HG03196 (cell line): ENCODE data around the gene DEPDC5.
"Not testable (repeated sequence)": the region's sequence is repeated elsewhere in the genome, so short reads cannot be mapped to it uniquely, and the experiment has no call there.

Experiments used
- ATAC-seq: cut with Tn5 transposase; IDR thresholded peaks from one replicate; pipeline ENCODE4 v1.9.1; 2021; ENCODE audit not compliant: unreplicated experiment

DEPDC5 gene

GRCh38 chr22:31813898-31814297 lies 60.1 kb downstream of the DEPDC5 start:
- ATAC-seq = not testable (repeated sequence)

DNA sequence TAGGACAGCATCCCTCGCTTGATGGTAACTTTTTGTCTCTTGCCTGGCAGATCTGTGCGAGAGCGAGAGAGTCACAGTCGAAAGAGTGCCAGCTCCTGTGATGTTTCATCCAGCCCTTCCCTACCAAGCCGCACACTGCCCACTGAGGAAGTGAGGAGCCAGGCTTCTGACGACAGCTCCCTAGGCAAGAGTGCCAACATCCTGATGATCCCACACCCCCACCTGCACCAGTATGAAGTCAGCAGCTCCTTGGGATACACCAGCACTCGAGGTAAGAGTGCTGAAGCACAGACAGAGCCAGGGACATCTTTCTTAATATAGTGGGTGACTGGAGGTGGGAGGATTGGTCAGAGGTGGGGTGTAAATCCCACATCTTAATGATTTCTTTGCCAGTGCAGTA lies 61.1 kb downstream of the DEPDC5 start:
- ATAC-seq = no peak

DNA sequence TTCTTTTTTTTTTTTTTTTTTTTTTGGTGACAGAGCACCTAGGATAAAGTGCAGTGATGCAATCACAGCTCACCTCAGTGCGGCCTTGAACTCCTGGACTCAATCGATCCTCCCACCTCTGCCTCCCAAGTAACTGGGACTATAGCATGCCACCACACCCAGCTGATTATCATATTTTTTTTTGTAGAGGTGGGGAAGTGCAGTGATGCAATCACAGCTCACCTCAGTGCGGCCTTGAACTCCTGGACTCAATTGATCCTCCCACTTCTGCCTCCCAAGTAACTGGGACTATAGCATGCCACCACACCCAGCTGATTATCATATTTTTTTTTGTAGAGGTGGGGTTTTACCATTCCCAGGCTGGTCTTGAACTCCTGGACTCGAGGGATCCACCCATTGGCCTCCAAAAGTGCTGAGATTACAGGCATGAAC lies 61.6 kb downstream of the DEPDC5 start:
- not testable (repeated sequence) for ATAC-seq

- no peak for ATAC-seq
Observed at GRCh38 chr22:31816750-31817149, 62.9 kb downstream of the DEPDC5 start.

DNA sequence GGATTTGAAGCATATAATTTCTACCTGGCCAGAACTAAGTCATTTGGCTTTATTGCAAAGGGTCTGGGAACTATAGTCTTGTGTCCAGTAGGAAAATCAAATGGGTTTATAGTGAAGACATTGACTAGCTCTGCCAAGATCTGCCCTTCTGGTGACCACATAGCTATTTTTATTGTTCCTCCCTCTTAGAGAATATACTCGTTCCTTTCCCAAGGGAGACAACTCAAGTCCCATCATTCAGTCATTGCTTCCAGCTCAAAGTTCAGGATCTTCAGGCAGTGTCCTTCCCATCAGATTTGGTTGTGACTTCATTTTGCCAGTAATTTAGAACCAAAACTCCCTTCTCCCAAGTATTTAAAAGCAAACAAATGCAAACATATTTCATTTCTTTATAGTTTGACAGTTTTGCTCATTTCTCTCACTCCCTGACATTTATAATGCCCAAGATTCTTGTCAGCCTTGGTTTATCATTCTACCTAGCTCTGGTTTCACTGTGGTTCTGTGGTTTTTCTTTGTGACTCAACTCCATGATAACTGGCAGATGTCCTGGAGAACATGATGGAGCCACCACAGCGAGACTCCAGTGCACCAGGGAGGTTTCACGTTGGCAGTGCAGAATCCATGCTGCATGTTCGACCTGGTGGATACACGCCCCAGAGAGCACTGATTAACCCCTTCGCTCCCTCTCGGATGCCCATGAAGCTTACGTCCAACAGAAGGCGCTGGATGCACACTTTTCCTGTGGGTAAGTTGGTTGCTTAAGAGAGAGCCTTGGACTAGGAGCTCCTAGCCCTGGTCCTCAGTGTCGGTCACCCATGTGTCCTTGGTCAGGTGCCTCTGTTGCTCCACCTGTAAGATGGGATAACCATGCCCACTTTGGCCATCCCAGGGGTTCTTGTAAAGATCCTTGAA lies 64.9 kb downstream of the DEPDC5 start:
- ATAC-seq = no peak

DNA sequence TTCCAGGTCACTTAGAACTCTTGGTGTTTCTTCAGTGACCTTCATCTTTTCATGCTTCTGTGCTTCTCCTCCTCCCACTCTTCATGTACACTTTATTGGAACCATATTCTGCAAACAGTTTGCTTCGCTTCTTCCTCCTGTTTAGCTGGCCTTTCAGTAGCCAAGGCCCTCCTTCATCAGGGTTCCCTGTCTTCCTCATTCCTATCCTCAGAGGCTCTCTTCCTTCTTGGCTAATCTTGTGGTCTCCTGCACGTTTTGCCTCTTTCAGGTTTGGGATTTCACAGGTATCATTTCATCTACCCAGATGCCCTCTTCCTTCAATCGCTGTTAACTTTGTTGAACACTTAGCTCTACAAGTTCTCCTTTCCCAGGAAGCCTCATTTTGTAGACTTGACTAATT lies 66.8 kb downstream of the DEPDC5 start:
- no peak for ATAC-seq

DNA sequence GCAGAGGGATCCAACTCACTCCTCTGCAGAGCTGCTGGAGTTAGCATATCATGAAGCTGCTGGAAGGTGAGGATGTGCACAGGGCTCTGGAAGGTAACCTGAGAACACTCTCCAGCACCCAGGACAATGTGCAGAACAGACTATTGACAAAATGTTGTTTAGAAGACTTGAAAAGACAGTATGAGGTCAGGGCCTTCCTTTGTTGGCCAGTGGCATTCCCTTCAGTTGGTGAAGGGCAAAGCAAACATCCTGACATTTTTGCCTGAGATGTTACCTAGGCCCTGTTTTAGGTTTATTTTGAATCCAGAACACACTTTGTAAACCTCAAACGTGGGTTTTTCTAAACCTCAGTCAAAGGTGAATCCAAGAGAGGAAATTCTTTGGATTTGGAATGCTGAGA lies 67.8 kb downstream of the DEPDC5 start:
- no peak for ATAC-seq

DNA sequence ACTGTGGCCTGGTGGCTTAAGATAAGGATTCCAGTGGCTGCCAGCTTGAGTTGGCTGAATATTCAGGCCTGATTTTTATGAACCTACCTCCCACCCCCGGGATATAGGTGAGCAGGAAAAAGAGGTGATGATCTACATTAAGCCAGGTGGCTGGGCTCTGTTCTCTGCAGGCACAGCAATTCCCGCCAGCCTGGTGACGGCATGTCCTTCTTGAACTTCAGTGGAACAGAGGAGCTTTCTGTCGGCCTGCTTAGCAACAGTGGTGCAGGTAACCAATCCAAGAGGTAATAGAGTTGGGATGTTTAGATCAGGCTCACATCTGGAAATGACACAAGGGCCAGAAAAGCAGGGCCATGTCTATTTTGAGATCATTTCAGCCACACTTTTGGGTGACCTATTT lies 68.7 kb downstream of the DEPDC5 start:
- no peak for ATAC-seq

DNA sequence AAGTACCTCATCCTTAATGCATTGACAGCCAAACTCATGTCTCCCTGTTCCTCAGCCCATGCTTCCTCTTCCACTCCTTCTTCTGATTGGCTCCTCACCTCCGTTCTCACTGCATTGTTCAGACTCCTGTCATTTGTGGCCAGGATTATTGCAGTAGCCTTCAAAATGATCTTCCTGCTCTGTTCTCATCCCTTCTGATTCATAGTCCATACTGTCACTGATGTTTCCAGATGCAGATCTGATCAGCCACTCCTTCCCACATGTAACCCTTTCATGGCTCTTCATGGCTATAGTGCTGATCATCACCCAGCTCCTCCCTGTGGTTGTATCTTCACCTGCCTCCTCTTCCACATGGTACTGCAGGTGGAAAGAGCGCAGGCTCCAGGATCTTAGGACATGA lies 71.7 kb downstream of the DEPDC5 start:
- ATAC-seq = no peak

DNA sequence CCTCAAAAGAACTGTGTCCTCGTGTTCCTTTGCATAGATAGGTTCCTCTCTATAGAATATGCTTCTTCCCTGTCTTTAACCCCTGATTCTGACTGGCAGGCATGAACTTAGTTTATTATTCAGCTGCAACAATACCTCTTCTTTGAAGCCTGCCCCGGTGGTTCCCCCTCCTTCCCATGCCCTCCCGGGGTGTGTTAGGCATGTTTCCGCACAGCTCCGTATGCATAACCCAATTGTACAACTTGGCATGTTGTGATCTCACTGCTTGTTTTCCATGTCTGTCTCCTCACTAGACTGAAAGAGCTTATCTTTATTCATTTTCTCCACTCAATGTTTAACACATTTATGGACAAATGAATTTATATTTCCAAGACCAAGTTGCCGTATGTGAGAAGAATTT lies 72.6 kb downstream of the DEPDC5 start:
- ATAC-seq = no peak

GRCh38 chr22:31828739-31829138 lies 74.9 kb downstream of the DEPDC5 start:
- no peak for ATAC-seq

DNA sequence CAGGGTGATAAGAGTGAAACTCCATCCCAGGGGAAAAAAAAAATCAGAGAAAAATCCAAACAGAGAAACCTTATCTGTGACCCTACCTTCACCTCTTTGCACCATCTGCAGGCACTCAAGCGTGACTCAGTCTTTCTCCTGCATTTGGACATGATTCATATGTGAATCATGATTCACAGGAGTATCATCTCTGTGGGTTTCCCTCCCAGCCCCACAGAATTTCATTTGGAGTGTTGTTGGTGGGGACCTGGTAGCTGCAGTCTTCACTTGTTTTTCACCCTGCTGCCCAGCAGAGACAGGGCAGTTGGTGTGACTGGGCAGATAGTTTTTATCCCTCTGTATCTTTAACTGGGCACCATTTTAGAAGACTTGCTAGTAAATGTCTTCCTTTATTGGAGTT lies 75.7 kb downstream of the DEPDC5 start:
- no peak for ATAC-seq

GRCh38 chr22:31830721-31831070 lies 76.9 kb downstream of the DEPDC5 start:
- no peak for ATAC-seq

DNA sequence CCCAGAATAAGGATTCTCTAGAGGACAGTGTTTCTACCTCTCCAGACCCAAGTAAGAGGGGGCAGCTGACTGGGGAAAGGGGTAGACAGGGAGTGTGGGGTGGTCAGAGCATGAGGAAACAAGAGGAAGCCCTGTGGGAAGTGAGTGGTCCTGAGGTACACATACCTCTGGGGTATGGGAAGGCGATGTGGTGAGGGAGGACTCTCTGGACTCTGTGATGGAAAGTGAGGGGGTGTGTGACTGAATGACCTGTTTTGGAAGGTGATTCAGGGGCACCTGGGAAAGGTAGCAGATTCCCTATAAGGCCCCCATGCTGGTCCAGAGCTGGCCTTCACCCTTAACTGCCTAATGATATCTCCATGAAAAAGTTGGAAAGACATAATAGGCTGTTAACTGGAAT lies 80.1 kb downstream of the DEPDC5 start:
- ATAC-seq = no peak

- no peak for ATAC-seq
Observed at GRCh38 chr22:31836010-31836409, 82.2 kb downstream of the DEPDC5 start.

GRCh38 chr22:31838917-31839316 lies 85.1 kb downstream of the DEPDC5 start:
- ATAC-seq = no peak

DNA sequence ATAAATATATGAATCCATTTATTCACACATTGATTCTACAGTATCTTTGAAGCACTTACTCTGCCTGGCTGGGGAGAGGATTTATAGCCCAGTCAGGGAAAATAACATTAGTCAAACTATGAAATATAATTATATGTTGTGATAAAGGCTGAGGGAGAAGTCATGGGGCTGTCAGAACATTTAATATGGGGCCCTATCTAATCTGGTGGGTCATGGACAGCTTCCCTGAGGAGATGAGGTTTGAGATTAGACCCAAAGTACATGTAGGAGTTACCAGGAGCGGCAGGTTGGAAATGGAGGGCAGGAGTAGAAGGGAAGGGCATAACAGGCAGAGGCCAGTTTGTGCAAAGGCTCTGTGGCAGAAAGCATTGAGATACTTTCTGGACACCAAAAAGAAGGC lies 86.2 kb downstream of the DEPDC5 start:
- no peak for ATAC-seq

DNA sequence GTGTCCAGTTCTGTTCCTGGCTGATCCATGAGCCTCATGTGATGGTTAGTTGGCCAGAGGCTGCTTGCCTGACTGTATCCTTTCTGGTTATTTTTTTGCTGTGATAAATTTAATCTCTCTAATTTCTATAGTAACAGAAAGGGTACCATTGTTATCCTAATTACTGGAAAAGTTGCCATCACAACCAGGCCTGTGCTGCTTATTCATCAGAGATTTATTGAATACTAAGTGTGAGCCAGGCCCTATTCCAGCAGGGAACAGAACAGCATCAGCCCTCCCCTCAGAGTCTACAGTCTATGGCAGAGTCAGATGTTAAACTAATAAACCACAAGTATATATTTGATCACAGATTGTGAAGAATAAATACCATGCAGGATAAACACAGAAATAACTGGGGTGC lies 86.8 kb downstream of the DEPDC5 start:
- no peak for ATAC-seq

DNA sequence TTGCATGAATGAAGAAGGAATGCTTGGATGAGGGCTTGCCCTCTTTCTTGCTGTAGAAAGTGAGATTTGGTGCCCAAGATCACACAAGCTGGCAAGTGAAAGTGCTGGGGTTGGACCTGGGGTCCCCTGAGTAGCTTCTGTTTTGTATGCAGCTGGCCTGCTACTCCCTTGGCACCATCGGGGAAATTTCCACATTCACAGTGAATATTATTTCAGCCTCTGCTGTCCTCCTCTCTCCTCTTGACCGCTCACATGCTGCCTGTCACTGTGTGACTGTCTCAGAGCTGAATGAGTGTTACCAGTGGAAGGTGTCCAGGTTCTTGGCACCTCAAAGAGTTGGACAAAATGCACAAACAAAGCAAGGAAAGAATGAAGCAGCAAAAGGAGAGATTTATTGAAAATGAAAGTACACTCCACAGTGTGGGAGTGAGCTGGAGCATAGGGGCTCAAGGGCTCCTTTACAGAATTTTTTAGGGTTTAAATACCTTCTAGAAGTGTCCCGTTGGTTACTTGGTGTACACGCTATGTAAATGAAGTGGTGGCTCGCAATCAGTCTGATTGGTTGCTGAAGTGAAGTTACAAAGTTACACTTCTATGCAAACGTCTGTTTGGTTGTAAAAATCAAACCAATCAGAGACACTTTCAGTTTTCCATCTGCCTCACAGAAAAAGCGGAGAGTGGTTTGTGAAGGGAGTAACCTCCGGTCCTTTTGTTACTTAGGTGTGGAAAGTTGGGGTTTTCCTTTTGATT lies 87.4 kb downstream of the DEPDC5 start:
- ATAC-seq = no peak

- ATAC-seq = no peak
Observed at GRCh38 chr22:31843526-31843925, 89.7 kb downstream of the DEPDC5 start.

- ATAC-seq = no peak
Observed at GRCh38 chr22:31844941-31845340, 91.1 kb downstream of the DEPDC5 start.
